ENCODE data around the gene CAD.

GRCh38 chr2:27265536-27265870 lies 48.3 kb downstream of the CAD start:
- TF ChIP-seq POLR2A (IDR thresholded peaks at IDR 0.05; ENCODE audit: low read depth, low read length) (no peak), CTCF (conservative IDR thresholded peaks at IDR 0.05; ENCODE audit: low read depth, low read length) (no peak), RFX5 (IDR thresholded peaks at IDR 0.05; ENCODE audit: low read depth, low read length) (no peak), RCOR1 (IDR thresholded peaks at IDR 0.05; ENCODE audit: insufficient replicate concordance, low read length) (no peak), FOS (IDR thresholded peaks at IDR 0.05; ENCODE audit: low read depth, low read length) (no peak), CHD1 (IDR thresholded peaks at IDR 0.05; ENCODE audit: low read depth, low read length) (no peak)

Data from IMR-90 (cell line).